CD8-positive, alpha-beta memory T cell (primary cell): ENCODE results near the gene TRABD. TPM values are rescaled to one million over a fixed set of nuclear protein-coding genes. Genes with fewer than 3 reads are reported as not detected.

Experiments used
- CTCF ChIA-PET: fragments of 350-600 bp; sonication (Branson Sonifier 250); formaldehyde crosslinking; loops from one replicate; lab custom pipeline; 2021; ENCODE audit warnings: antibody characterized with exemption; lab: Charles Lee
- POLR2A ChIA-PET: fragments of 350-600 bp; sonication (Branson Sonifier 250); formaldehyde crosslinking; loops from one replicate; lab custom pipeline; 2021; ENCODE audit warnings: antibody characterized with exemption; lab: Charles Lee
- DNase-seq, 5 donors: peaks; one replicate each; pipeline versions ENCODE4 v3.0.0 to v3.0.0-alpha.2; 2020 to 2022; ENCODE audit warnings: mixed read lengths in 1 of 5
- H3K27ac ChIP-seq: one replicate; pipeline ENCODE4 v1.7.0; 2013; ENCODE audit warnings: low read depth, mild to moderate bottlenecking, low read length, moderate library complexity
- H3K27me3 ChIP-seq: 2 replicates; pipeline ENCODE4 v1.7.0; 2013; ENCODE audit warnings: low read length, mild to moderate bottlenecking; ENCODE audit not compliant: insufficient read depth, poor library complexity, severe bottlenecking
- H3K36me3 ChIP-seq: 2 replicates; pipeline ENCODE4 v1.7.0; 2013; ENCODE audit warnings: mild to moderate bottlenecking, low read length, moderate library complexity; ENCODE audit not compliant: insufficient read depth
- H3K4me1 ChIP-seq: 2 replicates; pipeline ENCODE4 v1.7.0; 2013; ENCODE audit warnings: mild to moderate bottlenecking, low read length, moderate library complexity; ENCODE audit not compliant: insufficient read depth
- H3K4me3 ChIP-seq: 2 replicates; pipeline ENCODE4 v1.7.0; 2013; ENCODE audit warnings: mild to moderate bottlenecking, low read length
- H3K9me3 ChIP-seq: 2 replicates; pipeline ENCODE4 v1.7.0; 2013; ENCODE audit warnings: mild to moderate bottlenecking, low read length
- H3K27ac Mint-ChIP-seq, 8 donors: one replicate each; pipeline ENCODE4 v1.8.0; 2020 to 2021; ENCODE audit warnings: mixed read lengths in 8 of 8, mild to moderate bottlenecking in 6 of 8, inconsistent platforms in 3 of 8, moderate library complexity in 3 of 8
- H3K27me3 Mint-ChIP-seq, 2 donors: one replicate each; pipeline ENCODE4 v1.8.0; 2020 to 2021; ENCODE audit warnings: mixed read lengths in 2 of 2, mild to moderate bottlenecking in 1 of 2, moderate library complexity in 1 of 2
- H3K36me3 Mint-ChIP-seq, 3 donors: one replicate each; pipeline ENCODE4 v1.8.0; 2020 to 2021; ENCODE audit warnings: mixed read lengths in 3 of 3, inconsistent platforms in 1 of 3, mild to moderate bottlenecking in 1 of 3
- H3K4me1 Mint-ChIP-seq, 3 donors: one replicate each; pipeline ENCODE4 v1.8.0; 2020 to 2021; ENCODE audit warnings: mixed read lengths in 3 of 3, inconsistent platforms in 1 of 3, mild to moderate bottlenecking in 1 of 3
- H3K4me3 Mint-ChIP-seq, 7 donors: one replicate each; pipeline ENCODE4 v1.8.0; 2020 to 2021; ENCODE audit warnings: mixed read lengths in 7 of 7, mild to moderate bottlenecking in 6 of 7, moderate library complexity in 4 of 7, inconsistent platforms in 2 of 7
- H3K9me3 Mint-ChIP-seq, 5 donors: one replicate each; pipeline ENCODE4 v1.8.0; 2020 to 2022; ENCODE audit warnings: mixed read lengths in 5 of 5, mild to moderate bottlenecking in 3 of 5, moderate library complexity in 2 of 5, inconsistent platforms in 1 of 5
- polyA plus RNA-seq: library from polyadenylated mRNA; unstranded; fragments of 300-500 nt; fragmentation: Illumina TruSeq; gene quantifications from one replicate; pipeline ENCODE4 v1.2.3, GENCODE V29; 2021
- total RNA-seq, 2 experiments: library from RNA; stranded (reverse); gene quantifications; one replicate each; pipeline ENCODE4 v1.2.3, GENCODE V29; 2021

Gene TRABD
- total and polyA plus RNA-seq, 3 experiments from 2014 or later: 49.0 to 102 (median 96.2) TPM

DNA sequence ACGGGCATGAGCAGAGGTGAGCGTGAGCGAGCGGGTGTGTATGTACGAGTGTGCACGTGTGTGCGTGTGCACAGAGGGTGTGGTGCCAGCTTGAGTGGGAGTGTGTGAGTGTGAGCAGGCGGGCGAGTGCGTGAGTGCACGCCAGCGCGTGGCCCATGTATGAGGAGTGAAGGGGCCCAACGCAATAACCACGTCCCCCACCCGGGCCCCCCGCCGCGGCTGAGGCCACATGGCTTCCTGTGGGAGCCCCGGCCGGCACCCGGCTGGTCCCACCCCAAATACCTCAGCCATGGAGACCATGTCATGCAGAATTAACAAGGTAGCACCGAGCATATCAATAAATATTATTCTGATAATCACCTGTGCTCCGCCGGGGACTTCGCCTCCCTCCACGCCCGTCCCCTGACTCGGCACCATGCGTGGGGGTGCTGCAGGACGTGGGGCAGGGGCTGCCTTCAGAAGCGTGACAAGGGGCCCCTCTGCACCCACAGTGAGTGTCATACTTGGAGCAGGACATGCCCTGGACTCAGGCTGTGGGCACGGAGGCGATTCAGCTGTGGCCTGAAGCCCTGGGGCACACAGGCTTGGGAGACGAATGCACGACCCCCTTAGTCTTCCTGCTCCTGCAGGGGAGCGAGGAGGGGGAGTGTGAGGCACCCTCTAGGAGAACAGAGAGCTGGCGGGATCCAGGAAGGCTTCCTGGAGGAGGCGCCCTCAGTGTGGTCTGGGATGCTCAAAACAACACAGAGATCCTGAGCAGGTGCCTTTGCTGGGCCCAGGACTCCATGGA, 5.6 kb upstream of the TRABD start:
- Mint-ChIP-seq H3K4me1 (peaks cover 0 to 9% (median 0%) of the 10 kb centered on the region in 3 donors), H3K27ac (peak overlapping the region in 1 of 8 donors; percentile 4), H3K9me3 (no peaks in the 10 kb centered on the region), H3K36me3 (no peaks in the 10 kb centered on the region), H3K4me3 (peak overlapping the region in 1 of 7 donors; percentile 26), H3K27me3 (peaks cover 0 to 5% of the 10 kb centered on the region in 2 donors)
- ChIA-PET POLR2A (no interaction called here), CTCF (no interaction called here)
- Histone ChIP-seq H3K27ac (no peak overlapping the region), H3K36me3 (no peaks in the 10 kb centered on the region), H3K27me3 (no peaks in the 10 kb centered on the region), H3K4me1 (peaks cover 1% of the 10 kb centered on the region), H3K9me3 (no peaks in the 10 kb centered on the region), H3K4me3 (no peak overlapping the region)
- DNase-seq: peak in 1 of 5 donors; percentile 45

DNA sequence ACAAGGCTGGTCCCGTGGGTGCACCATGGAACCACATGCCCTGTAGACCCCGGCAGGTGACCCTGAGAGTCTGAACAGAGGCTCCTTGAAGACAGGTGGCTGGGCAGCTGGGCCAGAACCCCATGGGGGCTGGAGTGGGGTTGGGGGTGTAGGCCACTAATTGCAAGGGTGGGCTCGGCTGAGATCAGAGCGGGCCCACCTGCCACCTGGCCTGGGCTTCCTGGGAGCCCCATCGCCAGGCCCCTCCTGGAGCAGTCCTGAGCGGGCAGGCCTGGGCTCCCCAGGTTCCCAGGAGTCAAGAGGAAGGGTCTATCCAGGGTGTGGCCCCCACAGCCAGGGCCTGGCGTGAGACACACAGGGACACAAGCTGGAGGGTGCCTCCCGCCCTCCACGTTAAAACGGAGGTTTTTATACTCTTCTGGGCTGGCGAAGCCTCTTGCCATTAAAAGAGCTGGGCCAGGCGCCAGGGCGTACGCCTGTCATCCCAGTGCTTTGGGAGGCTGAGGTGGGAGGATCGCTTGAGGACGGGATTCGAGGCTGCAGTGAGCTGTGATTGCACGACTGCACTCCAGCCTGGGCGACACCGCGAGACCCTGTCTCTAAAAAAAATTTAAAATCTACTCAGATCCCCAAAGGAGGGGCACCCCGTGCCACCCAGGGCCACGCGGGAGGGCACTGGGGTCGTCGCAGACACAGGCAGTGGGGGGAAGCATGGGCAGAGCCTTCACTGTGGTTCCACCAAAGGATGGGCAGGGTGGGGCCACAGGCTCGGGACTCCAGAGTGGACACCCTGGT, 4.8 kb upstream of the TRABD start:
- Mint-ChIP-seq H3K27ac (no peak overlapping the region), H3K36me3 (no peaks in the 10 kb centered on the region), H3K4me1 (peaks cover 2 to 12% (median 3%) of the 10 kb centered on the region in 3 donors), H3K9me3 (no peaks in the 10 kb centered on the region), H3K4me3 (peak overlapping the region in 1 of 7 donors; percentile 40), H3K27me3 (peaks cover 2 to 5% of the 10 kb centered on the region in 2 donors)
- DNase-seq: peak in 1 of 5 donors; percentile 43
- no peaks in the 10 kb centered on the region for H3K36me3 ChIP-seq
- H3K4me3 ChIP-seq: no peak overlapping the region
- H3K9me3 ChIP-seq: no peaks in the 10 kb centered on the region
- CTCF ChIA-PET: no interaction called here
- POLR2A ChIA-PET: interaction anchor here (0.6 kb wide), 1 partner anchor 29 kb away, joined by 3 read pairs; no protein-coding TSS in a partner anchor
- peaks cover 4% of the 10 kb centered on the region for H3K4me1 ChIP-seq
- no peaks in the 10 kb centered on the region for H3K27me3 ChIP-seq
- H3K27ac ChIP-seq: no peak overlapping the region

GRCh38 chr22:50182176-50183081, 3.3 kb upstream of the TRABD start:
- Mint-ChIP-seq H3K4me3 (no peak overlapping the region), H3K4me1 (peaks cover 10 to 20% (median 12%) of the 10 kb centered on the region in 3 donors), H3K36me3 (peaks cover 0 to 3% (median 2%) of the 10 kb centered on the region in 3 donors), H3K27me3 (peaks cover 2 to 5% of the 10 kb centered on the region in 2 donors), H3K27ac (no peak overlapping the region), H3K9me3 (no peaks in the 10 kb centered on the region)
- Histone ChIP-seq H3K9me3 (no peaks in the 10 kb centered on the region), H3K36me3 (no peaks in the 10 kb centered on the region), H3K4me1 (peaks cover 14% of the 10 kb centered on the region), H3K27me3 (no peaks in the 10 kb centered on the region), H3K4me3 (no peak overlapping the region), H3K27ac (no peak overlapping the region)
- CTCF ChIA-PET: interaction anchor here (1.0 kb wide), 1 partner anchor 32 kb away, joined by 3 read pairs; no protein-coding TSS in a partner anchor
- peak in 1 of 5 donors; percentile 44 for DNase-seq
- POLR2A ChIA-PET: interaction anchor here (0.5 kb wide), 1 partner anchor 8 kb away, joined by 3 read pairs; no protein-coding TSS in a partner anchor

GRCh38 chr22:50183141-50183971, 2.4 kb upstream of the TRABD start:
- Mint-ChIP-seq H3K27ac (peak overlapping the region in 1 of 8 donors; percentile 75), H3K36me3 (peaks cover 0 to 3% (median 2%) of the 10 kb centered on the region in 3 donors), H3K4me3 (peak overlapping the region in 4 of 7 donors; percentile 31 to 82 (median 45)), H3K9me3 (no peaks in the 10 kb centered on the region), H3K27me3 (peaks cover 2 to 5% of the 10 kb centered on the region in 2 donors), H3K4me1 (peaks cover 11 to 23% (median 14%) of the 10 kb centered on the region in 3 donors)
- peak in 1 of 5 donors; percentile 42 for DNase-seq
- ChIA-PET POLR2A (no interaction called here), CTCF (interaction anchor here (1.0 kb wide), 1 partner anchor 33 kb away, joined by 3 read pairs; no protein-coding TSS in a partner anchor)
- Histone ChIP-seq H3K27ac (no peak overlapping the region), H3K4me3 (no peak overlapping the region), H3K27me3 (no peaks in the 10 kb centered on the region), H3K4me1 (peaks cover 17% of the 10 kb centered on the region), H3K9me3 (no peaks in the 10 kb centered on the region), H3K36me3 (peaks cover 2% of the 10 kb centered on the region)

GRCh38 chr22:50184004-50184901, 1.5 kb upstream of the TRABD start:
- H3K4me1 ChIP-seq: peaks cover 26% of the 10 kb centered on the region
- CTCF ChIA-PET: no interaction called here
- no peak overlapping the region for H3K4me3 ChIP-seq

GRCh38 chr22:50184902-50185374, 775 bp upstream of the TRABD start:
- peaks cover 0 to 3% (median 2%) of the 10 kb centered on the region in 3 donors for H3K36me3 Mint-ChIP-seq
- H3K27ac Mint-ChIP-seq: no peak overlapping the region
- H3K9me3 ChIP-seq: no peaks in the 10 kb centered on the region
- no peaks in the 10 kb centered on the region for H3K27me3 ChIP-seq
- H3K27me3 Mint-ChIP-seq: peaks cover 0 to 2% of the 10 kb centered on the region in 2 donors
- H3K4me3 ChIP-seq: peak overlapping the region; percentile 57
- CTCF ChIA-PET: no interaction called here
- H3K27ac ChIP-seq: no peak overlapping the region
- POLR2A ChIA-PET: interaction anchor here (1.0 kb wide), 1 partner anchor 10 kb away, joined by 3 read pairs; no protein-coding TSS in a partner anchor
- H3K36me3 ChIP-seq: peaks cover 7% of the 10 kb centered on the region
- no peaks in the 10 kb centered on the region for H3K9me3 Mint-ChIP-seq
- H3K4me3 Mint-ChIP-seq: peak overlapping the region in 6 of 7 donors; percentile 71 to 92 (median 81)
- no peak for DNase-seq
- peaks cover 20 to 35% (median 23%) of the 10 kb centered on the region in 3 donors for H3K4me1 Mint-ChIP-seq
- peaks cover 33% of the 10 kb centered on the region for H3K4me1 ChIP-seq

More at GRCh38 chr22:50184004-50184901, 1.5 kb upstream of the TRABD start:
- POLR2A ChIA-PET: interaction anchor here (1.0 kb wide), 1 partner anchor 9 kb away, joined by 3 read pairs; no protein-coding TSS in a partner anchor
- H3K27me3 Mint-ChIP-seq: peaks cover 2 to 5% of the 10 kb centered on the region in 2 donors
- peak overlapping the region; percentile 59 to 90 (median 65) for H3K4me3 Mint-ChIP-seq
- DNase-seq: peak in 1 of 5 donors; percentile 47
- no peaks in the 10 kb centered on the region for H3K9me3 Mint-ChIP-seq
- H3K36me3 ChIP-seq: peaks cover 7% of the 10 kb centered on the region
- H3K9me3 ChIP-seq: no peaks in the 10 kb centered on the region
- peaks cover 0 to 3% (median 2%) of the 10 kb centered on the region in 3 donors for H3K36me3 Mint-ChIP-seq
- peak overlapping the region in 1 of 8 donors; percentile 75 for H3K27ac Mint-ChIP-seq
- no peaks in the 10 kb centered on the region for H3K27me3 ChIP-seq
- peaks cover 13 to 32% (median 16%) of the 10 kb centered on the region in 3 donors for H3K4me1 Mint-ChIP-seq
- no peak overlapping the region for H3K27ac ChIP-seq
